Subcutaneous adipose tissue (tissue), 4 donors: ENCODE measurements around the gene ARHGEF25. TPM values are rescaled to one million over a fixed set of nuclear protein-coding genes. Genes with fewer than 3 reads are reported as not detected.

Experiments used
- CTCF ChIP-seq: fragments of 450-650 bp; IDR thresholded peaks from one replicate; pipeline ENCODE4 v1.5.1; 2016; ENCODE audit warnings: low read depth, mild to moderate bottlenecking, control low read depth, antibody characterized with exemption, moderate library complexity
- total RNA-seq, 4 donors: library from RNA; depleted of rRNA; stranded (reverse); fragments of >200 nt; gene quantifications; one replicate each; pipeline ENCODE4 v1.1.0, GENCODE V29; 2016

The ARHGEF25 gene
- total RNA-seq, 4 donors from 2014 or later: 2.1 to 13.6 (median 8.9) TPM

DNA sequence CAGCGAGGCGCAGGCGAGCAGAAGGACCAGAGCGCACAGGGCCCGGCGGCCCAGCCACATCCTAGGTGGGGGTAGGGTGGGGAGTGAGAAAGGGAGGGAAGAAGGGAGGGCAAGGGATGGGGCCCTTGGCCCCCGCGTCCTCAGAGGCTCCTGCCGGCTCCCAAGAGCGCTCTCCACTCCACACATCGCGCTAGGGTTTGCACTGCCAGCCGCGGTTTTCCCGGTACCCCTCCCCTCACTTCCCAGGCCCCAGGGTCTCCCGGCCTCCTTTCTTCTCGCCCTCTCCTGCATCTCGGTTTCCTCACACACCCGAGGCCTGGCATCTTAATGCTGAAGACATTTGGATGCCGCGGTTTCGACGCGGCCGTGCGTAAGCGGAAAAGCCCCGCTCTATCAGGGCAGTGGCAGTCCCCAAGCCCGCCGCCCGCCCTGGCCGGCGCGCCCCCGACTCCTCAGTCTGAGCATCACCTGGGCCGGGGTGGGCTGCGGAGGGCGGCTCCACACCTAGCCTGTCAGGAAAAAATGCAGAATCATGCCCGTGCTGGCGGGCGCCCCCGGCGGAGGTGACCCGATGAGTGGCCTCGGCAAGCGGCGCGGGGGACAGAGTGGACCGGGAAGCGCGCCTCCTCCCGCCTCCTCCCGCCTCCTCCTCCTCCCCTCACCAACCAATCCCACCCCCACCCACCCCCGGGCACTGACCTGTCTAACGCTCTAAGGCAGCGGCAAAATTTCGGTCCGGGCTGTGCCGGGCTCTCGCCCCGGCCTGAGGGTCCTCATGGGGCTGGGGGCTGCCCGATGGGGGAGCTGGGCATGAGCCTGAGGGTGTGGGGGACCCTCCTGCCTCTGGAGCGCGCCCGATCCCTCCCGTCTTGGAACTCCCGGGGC, 21.1 kb downstream of the ARHGEF25 start:
- no peak for TF ChIP-seq CTCF

DNA sequence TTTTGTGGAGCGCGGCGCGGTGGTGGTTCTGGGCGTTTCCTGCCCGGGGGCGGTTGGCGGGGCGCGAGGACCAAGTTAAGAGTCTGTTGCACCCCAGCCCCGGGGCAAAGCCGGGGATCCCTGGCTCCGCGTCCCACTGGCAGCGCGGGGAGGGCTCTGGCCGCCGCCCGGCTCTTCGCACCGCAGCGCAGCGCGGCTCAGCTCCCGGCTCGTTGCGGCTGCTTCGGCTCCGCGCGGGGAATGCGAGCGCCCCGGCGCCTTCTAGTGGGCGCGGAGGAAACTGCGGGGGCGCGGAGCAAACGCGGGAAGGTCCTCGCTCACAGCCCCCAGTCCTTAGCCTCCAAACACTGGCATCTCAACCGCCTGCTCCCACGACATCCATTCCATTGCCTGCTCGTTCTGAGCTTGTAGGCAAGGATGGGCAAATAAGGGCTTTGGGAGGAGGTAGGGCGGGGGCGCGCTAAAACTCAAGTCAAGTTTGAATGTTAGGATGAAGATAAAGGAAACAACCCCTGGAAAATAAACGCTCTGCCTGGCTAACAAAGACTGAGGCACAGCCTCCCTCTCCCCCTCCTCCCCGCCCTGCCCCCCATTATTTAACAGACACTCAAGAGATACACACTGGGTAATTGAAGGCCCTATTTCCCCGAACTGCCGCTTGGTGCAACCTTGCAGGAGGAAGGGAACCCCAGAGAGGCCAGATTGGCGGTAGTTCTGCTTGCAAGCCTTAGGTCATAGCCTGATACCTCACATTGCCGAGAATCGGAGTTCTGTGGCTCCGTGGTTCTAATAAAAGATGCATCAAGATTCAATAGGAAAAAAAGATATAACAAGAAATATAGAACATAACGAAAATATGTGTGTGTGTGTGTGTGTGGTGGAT, 22.0 kb downstream of the ARHGEF25 start, which contains the start of gene B4GALNT1:
Gene B4GALNT1 (minus strand): TSS at position 244 of the 883 bp plus-strand sequence. CDS start 1,069 bp downstream, outside the sequence.
- TF ChIP-seq CTCF: no peak

GRCh38 chr12:57637364-57637763, 26.1 kb downstream of the ARHGEF25 start:
- no peak for TF ChIP-seq CTCF

- TF ChIP-seq CTCF: no peak
These were observed 26.9 kb downstream of the ARHGEF25 start for GRCh38 chr12:57638096-57638495.

DNA sequence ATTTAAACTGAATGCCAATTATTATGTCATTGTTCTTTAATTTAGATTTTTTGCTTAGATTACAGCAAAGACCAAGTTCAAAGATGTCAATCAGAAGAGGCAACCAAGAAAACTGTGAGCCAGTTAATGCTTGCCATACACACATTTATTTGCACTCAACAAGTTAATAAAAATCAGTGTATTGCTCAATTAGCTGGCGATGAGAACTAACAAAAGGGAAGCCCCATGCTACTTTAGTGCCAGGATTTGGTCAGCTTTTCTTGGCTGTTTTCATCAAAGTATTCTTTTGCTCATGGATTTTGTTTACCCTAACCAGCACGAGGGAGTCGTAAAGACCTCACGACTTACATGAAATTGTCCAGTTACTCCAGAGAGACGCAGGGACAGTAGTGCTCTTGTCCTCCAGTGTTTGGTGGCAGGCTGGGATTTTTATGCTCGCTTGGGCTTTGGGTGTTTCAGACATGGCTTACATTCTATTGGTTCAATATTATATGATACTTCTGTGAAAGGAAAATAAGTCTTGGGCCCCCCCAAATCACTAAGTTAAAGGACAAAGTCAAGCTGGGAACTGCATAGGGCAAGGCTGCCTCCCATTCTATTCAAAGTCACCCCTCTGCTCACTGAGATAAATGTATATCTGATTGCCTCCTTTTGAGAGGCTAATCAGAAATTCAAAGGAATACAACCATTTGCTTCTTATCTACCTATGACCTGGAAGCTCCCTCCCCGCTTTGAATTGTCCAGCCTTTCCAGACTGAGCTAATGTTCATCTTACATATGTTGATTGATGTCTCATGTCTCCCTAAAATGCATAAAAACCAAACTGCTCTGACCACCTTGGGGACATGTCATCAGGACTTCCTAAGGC, 29.2 kb downstream of the ARHGEF25 start:
- TF ChIP-seq CTCF: no peak

DNA sequence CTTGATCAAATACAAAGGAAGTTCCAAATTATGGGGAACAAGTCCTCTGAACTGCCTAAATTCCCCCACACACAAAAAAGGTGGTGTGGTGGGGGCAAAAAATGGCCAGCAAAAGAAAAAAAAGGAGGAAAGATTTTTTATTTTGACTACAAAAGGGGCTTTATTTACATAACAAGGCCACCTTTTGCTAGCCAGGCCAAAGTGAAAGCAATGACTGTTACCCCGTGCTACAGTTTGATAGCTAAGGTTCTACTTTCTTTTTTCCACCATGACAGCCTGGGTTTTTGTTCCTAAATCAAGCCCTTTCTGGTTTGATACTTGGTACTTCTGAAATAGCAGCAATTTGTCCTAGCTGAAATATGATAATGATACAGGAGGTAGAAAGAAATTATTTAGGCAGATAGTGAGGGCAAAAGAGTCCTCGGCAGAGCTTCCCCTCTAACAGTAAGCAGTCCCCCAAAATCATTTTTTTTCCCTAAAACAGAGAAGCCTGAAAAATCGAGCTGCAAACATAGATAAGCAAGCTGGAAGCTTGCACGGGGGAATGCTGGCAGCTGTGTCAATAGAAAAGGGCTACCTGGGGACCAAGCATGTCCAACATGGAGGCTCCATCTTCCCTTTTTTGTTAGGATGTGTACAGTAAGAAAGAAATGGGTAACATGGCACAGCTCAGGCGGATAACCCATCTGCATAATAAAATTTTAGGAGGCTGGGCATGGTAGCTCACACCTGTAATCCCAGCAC, 30.6 kb downstream of the ARHGEF25 start:
- no peak for TF ChIP-seq CTCF
